ENCODE data around the gene RPTOR.
A peak's percentile ranks its signal among the peaks of the same experiment; 100 is the strongest.

RPTOR gene

GRCh38 chr17:80949451-80950421 lies 405.1 kb downstream of the RPTOR start:
- DNase-seq (ENCODE audit: low spot score) = no peak
- ChIA-PET POLR2A (ENCODE audit: low non-redundant PET) (no interaction called here), CTCF (no interaction called here)
- TF ChIP-seq, protein P1, sequence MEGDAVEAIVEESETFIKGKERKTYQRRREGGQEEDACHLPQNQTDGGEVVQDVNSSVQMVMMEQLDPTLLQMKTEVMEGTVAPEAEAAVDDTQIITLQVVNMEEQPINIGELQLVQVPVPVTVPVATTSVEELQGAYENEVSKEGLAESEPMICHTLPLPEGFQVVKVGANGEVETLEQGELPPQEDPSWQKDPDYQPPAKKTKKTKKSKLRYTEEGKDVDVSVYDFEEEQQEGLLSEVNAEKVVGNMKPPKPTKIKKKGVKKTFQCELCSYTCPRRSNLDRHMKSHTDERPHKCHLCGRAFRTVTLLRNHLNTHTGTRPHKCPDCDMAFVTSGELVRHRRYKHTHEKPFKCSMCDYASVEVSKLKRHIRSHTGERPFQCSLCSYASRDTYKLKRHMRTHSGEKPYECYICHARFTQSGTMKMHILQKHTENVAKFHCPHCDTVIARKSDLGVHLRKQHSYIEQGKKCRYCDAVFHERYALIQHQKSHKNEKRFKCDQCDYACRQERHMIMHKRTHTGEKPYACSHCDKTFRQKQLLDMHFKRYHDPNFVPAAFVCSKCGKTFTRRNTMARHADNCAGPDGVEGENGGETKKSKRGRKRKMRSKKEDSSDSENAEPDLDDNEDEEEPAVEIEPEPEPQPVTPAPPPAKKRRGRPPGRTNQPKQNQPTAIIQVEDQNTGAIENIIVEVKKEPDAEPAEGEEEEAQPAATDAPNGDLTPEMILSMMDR (conservative IDR thresholded peaks at IDR 0.05; ENCODE audit: low read depth) = no peak
- 0 out of 2 replicates have a peak overlapping the region, but pooled peaks have one; percentile 5 for H3K27ac ChIP-seq

GRCh38 chr17:80950466-80951120 lies 406.0 kb downstream of the RPTOR start:
- ChIA-PET POLR2A (ENCODE audit: low non-redundant PET) (no interaction called here), CTCF (no interaction called here)
- DNase-seq (ENCODE audit: low spot score) = no peak
- TF ChIP-seq, protein P1 (conservative IDR thresholded peaks at IDR 0.05; ENCODE audit: low read depth) = no peak
- no peak overlapping the region for H3K27ac ChIP-seq

- CTCF ChIA-PET = no interaction called here
- POLR2A ChIA-PET (ENCODE audit: low non-redundant PET) = no interaction called here
These were observed 406.8 kb downstream of the RPTOR start for GRCh38 chr17:80951121-80952090.

GRCh38 chr17:80952291-80952690 lies 407.7 kb downstream of the RPTOR start:
- TF ChIP-seq, protein P1 (conservative IDR thresholded peaks at IDR 0.05; ENCODE audit: low read depth) = no peak
- H3K27ac ChIP-seq = peak overlapping the region; percentile 28
- POLR2A ChIA-PET (ENCODE audit: low non-redundant PET) = no interaction called here
- CTCF ChIA-PET = no interaction called here
- no peak for DNase-seq (ENCODE audit: low spot score)

More at GRCh38 chr17:80951121-80952090, 406.8 kb downstream of the RPTOR start:
- TF ChIP-seq, protein P1 (conservative IDR thresholded peaks at IDR 0.05; ENCODE audit: low read depth) = no peak
- no peak for DNase-seq (ENCODE audit: low spot score)
- H3K27ac ChIP-seq = peak overlapping the region; percentile 28

- POLR2A ChIA-PET (ENCODE audit: low non-redundant PET) = no interaction called here
- DNase-seq (ENCODE audit: low spot score) = no peak
- CTCF ChIA-PET = interaction anchor here (0.6 to 1.2 kb wide), 3 partner anchors 17 to 207 kb away, joined by 4 to 7 read pairs (median 4); no protein-coding TSS in a partner anchor
- peak overlapping the region; percentile 4; the same call in 1 of the 2 replicates for H3K27ac ChIP-seq
- TF ChIP-seq, protein P1 (conservative IDR thresholded peaks at IDR 0.05; ENCODE audit: low read depth) = no peak
These were observed 409.1 kb downstream of the RPTOR start for GRCh38 chr17:80953471-80954315.

Measured in RWPE1 (cell line).